ENCODE measurements around the gene HHIPL1.

The HHIPL1 gene

DNA sequence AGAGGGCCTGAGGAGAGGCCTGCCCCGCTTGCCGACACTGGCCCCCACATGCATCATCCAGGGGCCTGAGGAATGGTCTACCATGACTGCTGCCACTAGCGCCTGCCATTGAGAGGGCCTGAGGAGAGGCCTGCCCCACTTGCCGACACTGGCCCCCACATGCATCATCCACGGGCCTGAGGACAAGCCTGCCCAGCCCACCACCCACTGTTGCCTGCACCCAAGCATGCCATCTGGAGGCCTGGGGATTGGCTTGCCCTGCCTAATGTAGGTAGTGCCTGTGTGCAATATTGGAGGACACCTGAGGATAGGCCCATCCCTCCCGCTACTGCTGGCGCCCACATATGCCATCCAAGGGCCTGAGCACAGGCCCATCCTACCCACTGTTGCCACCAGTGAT, 63.5 kb downstream of the HHIPL1 start:
- Histone ChIP-seq H3K27ac (ENCODE audit: low read length) (no peak overlapping the region), H3K27me3 (ENCODE audit: insufficient read depth, low read length, poor library complexity) (no peaks in the 10 kb centered on the region), H3K4me1 (ENCODE audit: insufficient read depth, low read length) (no peaks in the 10 kb centered on the region), H3K4me2 (ENCODE audit: insufficient read depth, low read length) (no peak overlapping the region), H3K9ac (ENCODE audit: low read depth, low read length) (no peak overlapping the region), H3K9me3 (ENCODE audit: insufficient read depth, low read length, severe bottlenecking) (peaks cover 14% of the 10 kb centered on the region), H3K4me3 (ENCODE audit: low read depth in 1 of 2, low read length in 2 of 2) (no peak overlapping the region), H4K20me1 (ENCODE audit: insufficient read depth, low read length) (no peaks in the 10 kb centered on the region), H3K36me3 (ENCODE audit: insufficient read depth, low read length) (no peaks in the 10 kb centered on the region), H3K79me2 (ENCODE audit: insufficient read depth, low read length) (no peaks in the 10 kb centered on the region), H2AFZ (ENCODE audit: low read depth, low read length) (no peak overlapping the region)
- no peak for DNase-seq
- no peak for TF ChIP-seq EZH2 (IDR thresholded peaks at IDR 0.05; ENCODE audit: borderline replicate concordance, low read depth, low read length, severe bottlenecking)
- TF ChIP-seq, protein P1, sequence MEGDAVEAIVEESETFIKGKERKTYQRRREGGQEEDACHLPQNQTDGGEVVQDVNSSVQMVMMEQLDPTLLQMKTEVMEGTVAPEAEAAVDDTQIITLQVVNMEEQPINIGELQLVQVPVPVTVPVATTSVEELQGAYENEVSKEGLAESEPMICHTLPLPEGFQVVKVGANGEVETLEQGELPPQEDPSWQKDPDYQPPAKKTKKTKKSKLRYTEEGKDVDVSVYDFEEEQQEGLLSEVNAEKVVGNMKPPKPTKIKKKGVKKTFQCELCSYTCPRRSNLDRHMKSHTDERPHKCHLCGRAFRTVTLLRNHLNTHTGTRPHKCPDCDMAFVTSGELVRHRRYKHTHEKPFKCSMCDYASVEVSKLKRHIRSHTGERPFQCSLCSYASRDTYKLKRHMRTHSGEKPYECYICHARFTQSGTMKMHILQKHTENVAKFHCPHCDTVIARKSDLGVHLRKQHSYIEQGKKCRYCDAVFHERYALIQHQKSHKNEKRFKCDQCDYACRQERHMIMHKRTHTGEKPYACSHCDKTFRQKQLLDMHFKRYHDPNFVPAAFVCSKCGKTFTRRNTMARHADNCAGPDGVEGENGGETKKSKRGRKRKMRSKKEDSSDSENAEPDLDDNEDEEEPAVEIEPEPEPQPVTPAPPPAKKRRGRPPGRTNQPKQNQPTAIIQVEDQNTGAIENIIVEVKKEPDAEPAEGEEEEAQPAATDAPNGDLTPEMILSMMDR (IDR thresholded peaks at IDR 0.05; ENCODE audit: borderline replicate concordance, extremely low read depth, low read length, poor library complexity, severe bottlenecking), result no peak
- ATAC-seq (ENCODE audit: insufficient read depth, low read depth), result no peak

DNA sequence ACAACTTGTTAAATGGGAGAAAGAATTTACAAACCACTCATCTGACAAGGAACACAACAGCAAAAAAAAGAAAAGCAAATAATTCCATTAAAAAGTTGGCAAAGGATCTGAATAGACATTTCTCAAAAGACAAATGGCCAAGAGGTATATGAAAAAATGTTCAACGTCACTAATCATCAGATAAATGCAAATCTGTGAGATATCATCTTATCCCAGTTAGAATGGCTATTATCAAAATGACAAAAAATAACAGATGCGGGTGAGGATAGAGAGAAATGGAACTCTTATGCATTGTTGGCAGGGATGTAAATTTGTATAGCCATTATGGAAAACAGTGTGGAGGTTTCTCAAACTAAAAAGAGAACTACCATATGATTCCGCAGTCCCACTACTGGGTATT, 69.0 kb downstream of the HHIPL1 start:
- H4K20me1 ChIP-seq (ENCODE audit: insufficient read depth, low read length), result no peaks in the 10 kb centered on the region
- DNase-seq, result no peak

DNA sequence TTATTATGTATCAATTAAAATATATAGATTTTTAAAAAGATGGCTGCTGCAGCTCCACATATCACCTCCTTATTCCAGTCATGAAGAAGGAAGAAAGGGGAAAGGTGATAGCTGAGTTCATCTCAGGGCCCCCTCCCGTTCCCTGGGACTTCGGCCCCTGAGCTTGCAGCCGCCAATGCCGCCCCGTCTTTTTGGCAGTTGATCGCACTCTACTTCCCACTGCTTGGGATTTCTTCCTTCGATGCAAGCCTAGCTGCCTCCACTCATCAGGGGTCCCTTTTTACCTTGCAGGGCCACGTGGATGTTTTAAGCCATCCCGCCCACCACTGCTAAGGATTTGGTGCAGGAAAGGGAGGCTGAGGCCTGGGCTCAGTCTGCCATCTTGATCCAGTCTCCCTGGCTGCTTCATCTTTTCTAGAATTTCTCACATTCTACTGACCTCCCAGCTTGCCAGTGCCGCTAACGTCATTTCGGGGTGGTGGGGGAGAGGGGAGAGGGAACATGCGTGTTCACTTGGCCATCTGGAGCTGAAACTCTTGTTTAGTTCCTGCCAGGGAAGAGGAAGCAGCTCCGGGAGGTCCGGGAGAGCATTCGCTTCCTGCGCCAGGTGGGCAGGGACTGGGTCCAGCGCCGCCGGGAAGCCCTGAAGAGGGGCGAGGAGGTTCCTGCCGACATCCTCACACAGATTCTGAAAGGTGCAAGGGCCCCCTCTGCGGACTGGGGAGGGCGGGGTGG, 70.5 kb downstream of the HHIPL1 start:
- H3K4me3 ChIP-seq (ENCODE audit: low read depth in 1 of 2, low read length in 2 of 2), result no peak overlapping the region
- no peak overlapping the region for H3K27ac ChIP-seq (ENCODE audit: low read length)

More for the DNA sequence above, 69.0 kb downstream of the HHIPL1 start:
- no peaks in the 10 kb centered on the region for H3K4me1 ChIP-seq (ENCODE audit: insufficient read depth, low read length)
- no peak overlapping the region for H2AFZ ChIP-seq (ENCODE audit: low read depth, low read length)
- no peaks in the 10 kb centered on the region for H3K36me3 ChIP-seq (ENCODE audit: insufficient read depth, low read length)
- no peaks in the 10 kb centered on the region for H3K27me3 ChIP-seq (ENCODE audit: insufficient read depth, low read length, poor library complexity)
- no peak overlapping the region for H3K9ac ChIP-seq (ENCODE audit: low read depth, low read length)
- ATAC-seq (ENCODE audit: insufficient read depth, low read depth), result no peak
- no peaks in the 10 kb centered on the region for H3K9me3 ChIP-seq (ENCODE audit: insufficient read depth, low read length, severe bottlenecking)
- no peak overlapping the region for H3K27ac ChIP-seq (ENCODE audit: low read length)
- TF ChIP-seq, protein P1 (IDR thresholded peaks at IDR 0.05; ENCODE audit: borderline replicate concordance, extremely low read depth, low read length, poor library complexity, severe bottlenecking), result no peak
- no peak for TF ChIP-seq EZH2 (IDR thresholded peaks at IDR 0.05; ENCODE audit: borderline replicate concordance, low read depth, low read length, severe bottlenecking)
- H3K79me2 ChIP-seq (ENCODE audit: insufficient read depth, low read length), result no peaks in the 10 kb centered on the region
- H3K4me3 ChIP-seq (ENCODE audit: low read depth in 1 of 2, low read length in 2 of 2), result no peak overlapping the region
- no peak overlapping the region for H3K4me2 ChIP-seq (ENCODE audit: insufficient read depth, low read length)

More for the DNA sequence above, 70.5 kb downstream of the HHIPL1 start:
- Histone ChIP-seq H3K4me1 (ENCODE audit: insufficient read depth, low read length) (no peaks in the 10 kb centered on the region), H4K20me1 (ENCODE audit: insufficient read depth, low read length) (no peaks in the 10 kb centered on the region), H3K36me3 (ENCODE audit: insufficient read depth, low read length) (no peaks in the 10 kb centered on the region), H3K9ac (ENCODE audit: low read depth, low read length) (no peak overlapping the region), H2AFZ (ENCODE audit: low read depth, low read length) (no peak overlapping the region), H3K27me3 (ENCODE audit: insufficient read depth, low read length, poor library complexity) (no peaks in the 10 kb centered on the region), H3K4me2 (ENCODE audit: insufficient read depth, low read length) (no peak overlapping the region), H3K79me2 (ENCODE audit: insufficient read depth, low read length) (no peaks in the 10 kb centered on the region), H3K9me3 (ENCODE audit: insufficient read depth, low read length, severe bottlenecking) (no peaks in the 10 kb centered on the region)
- TF ChIP-seq, protein P1 (IDR thresholded peaks at IDR 0.05; ENCODE audit: borderline replicate concordance, extremely low read depth, low read length, poor library complexity, severe bottlenecking), result no peak
- no peak for TF ChIP-seq EZH2 (IDR thresholded peaks at IDR 0.05; ENCODE audit: borderline replicate concordance, low read depth, low read length, severe bottlenecking)
- DNase-seq (no peak), ATAC-seq (ENCODE audit: insufficient read depth, low read depth) (no peak)
